ENCODE results near the gene OGT. TPM values are rescaled to one million over a fixed set of nuclear protein-coding genes. Genes with fewer than 3 reads are reported as not detected.
"Not testable (repeated sequence)": the region's sequence is repeated elsewhere in the genome, so short reads cannot be mapped to it uniquely, and the experiment has no call there.

The OGT gene
- total RNA-seq, 1 donor from 2014 or later = 287 TPM

DNA sequence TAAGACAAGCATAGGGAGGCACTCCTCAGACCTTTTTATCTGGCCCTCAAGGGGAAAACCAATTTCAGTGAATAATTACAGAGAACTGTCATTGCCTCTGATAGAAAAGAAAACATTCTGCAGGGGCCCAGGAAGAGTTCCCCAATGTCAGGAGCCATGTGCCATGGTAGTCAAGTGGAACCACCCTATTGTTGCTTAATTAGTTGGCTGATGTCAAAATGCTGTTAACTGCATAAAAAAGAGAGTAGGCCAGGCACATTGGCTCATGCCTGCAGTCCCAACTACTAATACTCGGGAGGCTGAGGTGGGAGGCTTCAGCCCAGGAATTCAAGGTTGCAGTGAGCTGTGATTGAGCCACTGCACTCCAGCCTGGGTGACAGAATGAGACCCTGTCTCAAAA, 28.6 kb upstream of the OGT start:
- H3K27ac ChIP-seq = no peak overlapping the region
- Mint-ChIP-seq H3K4me3 (no peak overlapping the region), H3K4me1 (no peaks in the 10 kb centered on the region), H3K27ac (no peak overlapping the region), H3K36me3 (no peaks in the 10 kb centered on the region), H3K27me3 (ENCODE audit: insufficient read depth, low read depth) (peaks cover 7% of the 10 kb centered on the region), H3K9me3 (peaks cover 9% of the 10 kb centered on the region)
- H3K4me2 ChIP-seq = no peak overlapping the region
- no peak overlapping the region for H3K4me3 ChIP-seq
- H3K79me2 ChIP-seq (ENCODE audit: low read depth) = no peaks in the 10 kb centered on the region
- H3K9ac ChIP-seq = no peak overlapping the region
- H3K9me3 ChIP-seq (ENCODE audit: low read depth) = no peaks in the 10 kb centered on the region
- H2AFZ ChIP-seq (replicated peaks) = no peak overlapping the region
- H3K27me3 ChIP-seq = no peaks in the 10 kb centered on the region
- DNase-seq (ENCODE audit: low spot score) = no peak
- TF ChIP-seq CTCF (IDR thresholded peaks at IDR 0.05) (no peak), EZH2 (IDR thresholded peaks at IDR 0.05) (no peak)
- H3K36me3 ChIP-seq = no peaks in the 10 kb centered on the region
- H3F3A ChIP-seq (ENCODE audit: low read depth) = no peaks in the 10 kb centered on the region
- H3K4me1 ChIP-seq = no peaks in the 10 kb centered on the region
- no peaks in the 10 kb centered on the region for H4K20me1 ChIP-seq (ENCODE audit: low read depth)

- Histone ChIP-seq H3K79me2 (ENCODE audit: low read depth) (no peaks in the 10 kb centered on the region), H3K9ac (no peak overlapping the region), H3K27ac (no peak overlapping the region), H2AFZ (replicated peaks) (no peak overlapping the region), H3K4me1 (no peaks in the 10 kb centered on the region), H4K20me1 (ENCODE audit: low read depth) (no peaks in the 10 kb centered on the region), H3K9me3 (ENCODE audit: low read depth) (no peaks in the 10 kb centered on the region), H3K4me2 (no peak overlapping the region), H3K36me3 (no peaks in the 10 kb centered on the region), H3K27me3 (no peaks in the 10 kb centered on the region), H3F3A (ENCODE audit: low read depth) (no peaks in the 10 kb centered on the region), H3K4me3 (no peak overlapping the region)
- Mint-ChIP-seq H3K36me3 (no peaks in the 10 kb centered on the region), H3K4me1 (no peaks in the 10 kb centered on the region), H3K27me3 (ENCODE audit: insufficient read depth, low read depth) (no peaks in the 10 kb centered on the region), H3K9me3 (peaks cover 14% of the 10 kb centered on the region), H3K4me3 (no peak overlapping the region), H3K27ac (no peak overlapping the region)
- no peak for DNase-seq (ENCODE audit: low spot score)
- no peak for TF ChIP-seq EZH2phosphoT487 (IDR thresholded peaks at IDR 0.05)
- TF ChIP-seq EZH2 (IDR thresholded peaks at IDR 0.05) = no peak
- no peak for TF ChIP-seq CTCF (IDR thresholded peaks at IDR 0.05)
These were observed 23.6 kb upstream of the OGT start for GRCh38 chrX:71509289-71509688.

GRCh38 chrX:71510161-71510560, 22.7 kb upstream of the OGT start:
- no peak for DNase-seq (ENCODE audit: low spot score)
- H3K9me3 Mint-ChIP-seq = peaks cover 17% of the 10 kb centered on the region

DNA sequence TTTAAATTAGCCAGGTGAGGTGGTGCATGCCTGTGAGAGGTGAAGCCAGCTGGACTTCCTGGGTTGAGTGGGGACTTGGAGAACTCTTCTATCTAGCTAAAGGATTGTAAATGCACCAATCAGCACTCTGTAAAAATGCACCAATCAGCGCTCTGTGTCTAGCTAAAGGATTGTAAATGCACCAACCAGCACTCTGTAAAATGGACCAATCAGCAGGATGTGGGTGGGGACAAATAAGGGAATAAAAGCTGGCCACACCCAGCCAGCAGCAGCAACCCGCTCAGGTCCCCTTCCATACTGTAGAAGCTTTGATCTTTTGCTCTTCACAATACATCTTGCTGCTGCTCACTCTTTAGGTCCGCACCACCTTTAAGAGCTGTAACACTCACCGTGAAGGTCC, 19.2 kb upstream of the OGT start:
- not testable (repeated sequence) for H3K4me1 Mint-ChIP-seq; H3K4me3 ChIP-seq; H3K36me3 ChIP-seq; H3K36me3 Mint-ChIP-seq; H3K9ac ChIP-seq; H3K27me3 ChIP-seq; H4K20me1 ChIP-seq (ENCODE audit: low read depth); H3K27ac ChIP-seq; DNase-seq (ENCODE audit: low spot score); H3K4me3 Mint-ChIP-seq; H3K4me1 ChIP-seq; H3F3A ChIP-seq (ENCODE audit: low read depth); H2AFZ ChIP-seq (replicated peaks); H3K4me2 ChIP-seq; H3K27me3 Mint-ChIP-seq (ENCODE audit: insufficient read depth, low read depth); H3K79me2 ChIP-seq (ENCODE audit: low read depth); H3K27ac Mint-ChIP-seq; H3K9me3 ChIP-seq (ENCODE audit: low read depth)
- H3K9me3 Mint-ChIP-seq = peaks cover 16% of the 10 kb centered on the region

More at GRCh38 chrX:71510161-71510560, 22.7 kb upstream of the OGT start:
- Histone ChIP-seq H3K9ac (no peak overlapping the region), H3K79me2 (ENCODE audit: low read depth) (no peaks in the 10 kb centered on the region), H3K27ac (no peak overlapping the region), H3K27me3 (no peaks in the 10 kb centered on the region), H3K36me3 (no peaks in the 10 kb centered on the region), H4K20me1 (ENCODE audit: low read depth) (no peaks in the 10 kb centered on the region), H3K4me2 (no peak overlapping the region), H3K9me3 (ENCODE audit: low read depth) (no peaks in the 10 kb centered on the region), H3K4me1 (no peaks in the 10 kb centered on the region), H2AFZ (replicated peaks) (no peak overlapping the region), H3K4me3 (no peak overlapping the region), H3F3A (ENCODE audit: low read depth) (no peaks in the 10 kb centered on the region)
- no peaks in the 10 kb centered on the region for H3K27me3 Mint-ChIP-seq (ENCODE audit: insufficient read depth, low read depth)
- TF ChIP-seq CTCF (IDR thresholded peaks at IDR 0.05) = no peak
- TF ChIP-seq EZH2 (IDR thresholded peaks at IDR 0.05) = no peak
- TF ChIP-seq EZH2phosphoT487 (IDR thresholded peaks at IDR 0.05) = no peak
- H3K27ac Mint-ChIP-seq = no peak overlapping the region
- no peak overlapping the region for H3K4me3 Mint-ChIP-seq
- no peaks in the 10 kb centered on the region for H3K4me1 Mint-ChIP-seq
- no peaks in the 10 kb centered on the region for H3K36me3 Mint-ChIP-seq
